ENCODE measurements around the gene NVL. TPM values are rescaled to one million over a fixed set of nuclear protein-coding genes. Genes with fewer than 3 reads are reported as not detected.

Gene NVL
- total and polyA plus RNA-seq, 10 of the 15 experiments (the other 5 are each of a cell fraction or from before 2014, with no cell fraction given), result 20.3 to 49.6 (median 35.2) TPM

DNA sequence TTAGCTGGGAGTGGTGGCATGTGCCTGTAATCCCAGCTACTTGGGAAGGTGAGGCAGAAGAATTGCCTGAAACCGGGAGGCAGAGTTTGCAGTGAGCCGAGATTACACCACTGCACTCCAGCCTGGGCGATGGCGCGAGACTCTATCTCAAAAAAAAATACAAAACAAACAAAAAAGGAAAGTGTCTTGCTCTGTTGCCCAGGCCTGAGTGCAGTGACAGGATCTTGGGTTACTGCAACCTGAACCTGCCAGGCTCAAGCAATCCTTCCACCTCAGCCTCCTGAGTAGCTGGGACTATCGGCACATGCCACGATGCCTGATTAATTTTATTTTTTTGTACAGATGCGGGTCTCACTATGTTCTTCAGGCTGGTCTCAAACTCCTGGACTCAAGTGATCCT is 113.6 kb downstream of the NVL start:
- Histone ChIP-seq H3K27me3 (replicated peaks in 1 of 2; ENCODE audit: control insufficient read depth in 2 of 2, insufficient read depth in 2 of 2, low read length in 1 of 2) (no peaks in the 10 kb centered on the region), H3K4me1 (ENCODE audit: control insufficient read depth, insufficient read depth, low read length) (peaks cover 5% of the 10 kb centered on the region), H3K9me3 (replicated peaks; ENCODE audit: control insufficient read depth, insufficient read depth, low read length) (no peaks in the 10 kb centered on the region), H3K9ac (ENCODE audit: control insufficient read depth, insufficient read depth, low read length) (no peak overlapping the region), H3K79me2 (ENCODE audit: control insufficient read depth, insufficient read depth, low read length) (no peaks in the 10 kb centered on the region), H3K27ac (ENCODE audit: control insufficient read depth, insufficient read depth) (no peak overlapping the region), H3K4me2 (ENCODE audit: control insufficient read depth, insufficient read depth) (no peak overlapping the region), H4K20me1 (ENCODE audit: control insufficient read depth, insufficient read depth) (no peaks in the 10 kb centered on the region), H2AFZ (ENCODE audit: control insufficient read depth, low read depth, low read length) (no peak overlapping the region), H3K36me3 (ENCODE audit: control insufficient read depth in 2 of 2, insufficient read depth in 2 of 2, low read length in 1 of 2) (no peaks in the 10 kb centered on the region), H3K4me3 (no peak overlapping the region)
- FAIRE-seq, result no peak
- no TSS peak for BruUV-seq (replicated peaks)
- RAD21 ChIA-PET (ENCODE audit: unreplicated experiment), result no interaction called here
- no peak for DNase-seq (ENCODE audit: low read depth, low spot score)
- TF ChIP-seq ATF7 (IDR thresholded peaks at IDR 0.05; ENCODE audit: low read depth) (no peak), NKRF (conservative IDR thresholded peaks at IDR 0.05) (no peak), ZNF687 (IDR thresholded peaks at IDR 0.05) (no peak), RFX5 (IDR thresholded peaks at IDR 0.05; ENCODE audit: low read depth, low read length) (no peak), MYC (IDR thresholded peaks at IDR 0.05; ENCODE audit: insufficient read depth, insufficient read length, insufficient replicate concordance, low read length, severe bottlenecking) (no peak), ZNF207 (IDR thresholded peaks at IDR 0.05; ENCODE audit: borderline replicate concordance) (no peak), MEF2A (IDR thresholded peaks at IDR 0.05; ENCODE audit: insufficient read depth, low read depth, low read length) (no peak), SREBF1 (IDR thresholded peaks at IDR 0.05; ENCODE audit: low read length) (no peak), POU2F2 (IDR thresholded peaks at IDR 0.05; ENCODE audit: borderline replicate concordance, low read depth, low read length) (no peak), CREM (IDR thresholded peaks at IDR 0.05; ENCODE audit: low read depth) (no peak)
- TF ChIP-seq, protein P1, sequence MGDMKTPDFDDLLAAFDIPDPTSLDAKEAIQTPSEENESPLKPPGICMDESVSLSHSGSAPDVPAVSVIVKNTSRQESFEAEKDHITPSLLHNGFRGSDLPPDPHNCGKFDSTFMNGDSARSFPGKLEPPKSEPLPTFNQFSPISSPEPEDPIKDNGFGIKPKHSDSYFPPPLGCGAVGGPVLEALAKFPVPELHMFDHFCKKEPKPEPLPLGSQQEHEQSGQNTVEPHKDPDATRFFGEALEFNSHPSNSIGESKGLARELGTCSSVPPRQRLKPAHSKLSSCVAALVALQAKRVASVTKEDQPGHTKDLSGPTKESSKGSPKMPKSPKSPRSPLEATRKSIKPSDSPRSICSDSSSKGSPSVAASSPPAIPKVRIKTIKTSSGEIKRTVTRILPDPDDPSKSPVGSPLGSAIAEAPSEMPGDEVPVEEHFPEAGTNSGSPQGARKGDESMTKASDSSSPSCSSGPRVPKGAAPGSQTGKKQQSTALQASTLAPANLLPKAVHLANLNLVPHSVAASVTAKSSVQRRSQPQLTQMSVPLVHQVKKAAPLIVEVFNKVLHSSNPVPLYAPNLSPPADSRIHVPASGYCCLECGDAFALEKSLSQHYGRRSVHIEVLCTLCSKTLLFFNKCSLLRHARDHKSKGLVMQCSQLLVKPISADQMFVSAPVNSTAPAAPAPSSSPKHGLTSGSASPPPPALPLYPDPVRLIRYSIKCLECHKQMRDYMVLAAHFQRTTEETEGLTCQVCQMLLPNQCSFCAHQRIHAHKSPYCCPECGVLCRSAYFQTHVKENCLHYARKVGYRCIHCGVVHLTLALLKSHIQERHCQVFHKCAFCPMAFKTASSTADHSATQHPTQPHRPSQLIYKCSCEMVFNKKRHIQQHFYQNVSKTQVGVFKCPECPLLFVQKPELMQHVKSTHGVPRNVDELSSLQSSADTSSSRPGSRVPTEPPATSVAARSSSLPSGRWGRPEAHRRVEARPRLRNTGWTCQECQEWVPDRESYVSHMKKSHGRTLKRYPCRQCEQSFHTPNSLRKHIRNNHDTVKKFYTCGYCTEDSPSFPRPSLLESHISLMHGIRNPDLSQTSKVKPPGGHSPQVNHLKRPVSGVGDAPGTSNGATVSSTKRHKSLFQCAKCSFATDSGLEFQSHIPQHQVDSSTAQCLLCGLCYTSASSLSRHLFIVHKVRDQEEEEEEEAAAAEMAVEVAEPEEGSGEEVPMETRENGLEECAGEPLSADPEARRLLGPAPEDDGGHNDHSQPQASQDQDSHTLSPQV (IDR thresholded peaks at IDR 0.05), result no peak
- CTCF ChIA-PET, result interaction anchor here (0.6 to 0.7 kb wide), 2 partner anchors 152 to 1104 kb away, joined by 3 read pairs; no protein-coding TSS in a partner anchor
- in situ Hi-C loops (cut with MboI), result no loop called here
- SMC1A ChIA-PET (ENCODE audit: uncharacterized antibody, unreplicated experiment), result interaction anchor here (0.6 kb wide), 1 partner anchor 74 kb away, joined by 3 read pairs; no protein-coding TSS in a partner anchor
- POLR2A ChIA-PET, result interaction anchor here (0.7 kb wide), 1 partner anchor 18 kb away, joined by 3 read pairs; no protein-coding TSS in a partner anchor
- 91% methylated on average over 8 of the region's 8 CpGs for WGBS (ENCODE audit: insufficient coverage, insufficient replicate concordance, low lambda C conversion rate, missing lambda C conversion rate)
- no peak for ATAC-seq
- intact Hi-C loops (cut with micrococcal nuclease; ENCODE audit: unreplicated experiment), result no loop called here
